ENCODE data around the gene CYP2R1. TPM values are rescaled to one million over a fixed set of nuclear protein-coding genes. Genes with fewer than 3 reads are reported as not detected.
A peak's percentile ranks its signal among the peaks of the same experiment; 100 is the strongest.

The CYP2R1 gene, protein sequence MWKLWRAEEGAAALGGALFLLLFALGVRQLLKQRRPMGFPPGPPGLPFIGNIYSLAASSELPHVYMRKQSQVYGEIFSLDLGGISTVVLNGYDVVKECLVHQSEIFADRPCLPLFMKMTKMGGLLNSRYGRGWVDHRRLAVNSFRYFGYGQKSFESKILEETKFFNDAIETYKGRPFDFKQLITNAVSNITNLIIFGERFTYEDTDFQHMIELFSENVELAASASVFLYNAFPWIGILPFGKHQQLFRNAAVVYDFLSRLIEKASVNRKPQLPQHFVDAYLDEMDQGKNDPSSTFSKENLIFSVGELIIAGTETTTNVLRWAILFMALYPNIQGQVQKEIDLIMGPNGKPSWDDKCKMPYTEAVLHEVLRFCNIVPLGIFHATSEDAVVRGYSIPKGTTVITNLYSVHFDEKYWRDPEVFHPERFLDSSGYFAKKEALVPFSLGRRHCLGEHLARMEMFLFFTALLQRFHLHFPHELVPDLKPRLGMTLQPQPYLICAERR
- 8.0 and 11.6 TPM in 2 replicates for total RNA-seq
- polyA plus RNA-seq: 5.8 and 6.5 TPM in 2 replicates
- polyA plus RNA-seq (2011; cell fraction: cytosol; rRNA removed): 6.0 and 7.6 TPM in 2 replicates
- 31.7 and 35.8 TPM in 2 replicates for polyA plus RNA-seq (2011; cell fraction: nucleus; rRNA removed)
- 15.8 and 16.3 TPM in 2 replicates for polyA plus RNA-seq (2012)
- 8.0 and 8.1 TPM in 2 replicates for polyA minus RNA-seq
- 1.8 TPM for polyA minus RNA-seq (2011; cell fraction: cytosol; rRNA and poly(A)+ RNA removed)
- 9.7 and 15.8 TPM in 2 replicates for polyA minus RNA-seq (2011; cell fraction: nucleus; rRNA and poly(A)+ RNA removed)
- percentile 60 among the genes with signal in this experiment for Bru-seq, nascent RNA
- percentile 49 among the genes with signal in this experiment for BruChase-seq, experiment 1, labeled RNA remaining after a 6-hour chase
- BruChase-seq, experiment 2, labeled RNA remaining after a 2-hour chase: percentile 74 among the genes with signal in this experiment
- long read RNA-seq, partial matches to known transcripts: 0 of 19 reads
- long read RNA-seq, other reads (novel, unspliced or antisense): 14 of 19 reads

- Histone ChIP-seq H3K9me3 (replicated peaks; ENCODE audit: control insufficient read depth, insufficient read depth, low read length) (no peaks in the 10 kb centered on the region), H3K79me2 (ENCODE audit: control insufficient read depth, insufficient read depth, low read length) (no peaks in the 10 kb centered on the region), H3K4me3 (replicated peaks in 1 of 3; ENCODE audit: insufficient read depth in 1 of 3, low read depth in 1 of 3, low read length in 3 of 3) (peak within 1 kb of the TSS; percentile 52 to 73 (median 60)), H3K27ac (ENCODE audit: insufficient read depth, low read depth, low read length) (peak within 1 kb of the TSS; percentile 54), H3K36me3 (ENCODE audit: control insufficient read depth in 2 of 2, extremely low read depth in 1 of 2, insufficient read depth in 2 of 2, low read length in 2 of 2) (no peaks in the 10 kb centered on the region), H3K27me3 (ENCODE audit: control insufficient read depth in 2 of 2, insufficient read depth in 2 of 2, low read length in 2 of 2) (no peaks in the 10 kb centered on the region), H3K4me2 (ENCODE audit: insufficient read depth, low read length) (peak within 1 kb of the TSS; percentile 86), H2AFZ (ENCODE audit: low read depth, low read length) (peak within 1 kb of the TSS; percentile 91), H4K20me1 (replicated peaks; ENCODE audit: control insufficient read depth, extremely low read depth, insufficient read depth, low read length) (no peaks in the 10 kb centered on the region), H3K9ac (replicated peaks; ENCODE audit: extremely low read depth, insufficient read depth, low read length) (peak within 1 kb of the TSS; percentile 61), H3K4me1 (ENCODE audit: control insufficient read depth, extremely low read depth, insufficient read depth, low read length) (peaks cover 9% of the 10 kb centered on the region), H3K9me1 (replicated peaks; ENCODE audit: control insufficient read depth, extremely low read depth, insufficient read depth, low read length) (no peaks in the 10 kb centered on the region)
- no TSS peak for BruUV-seq (replicated peaks)
- TF ChIP-seq CTCF (IDR thresholded peaks at IDR 0.05; ENCODE audit: extremely low read depth in 1 of 2, insufficient read depth in 1 of 2, low read depth in 1 of 2, low read length in 2 of 2): no peak
- TF ChIP-seq POLR2AphosphoS5 (IDR thresholded peaks at IDR 0.05; ENCODE audit: insufficient read depth, low read depth, low read length): no peak
- TF ChIP-seq, protein P1, sequence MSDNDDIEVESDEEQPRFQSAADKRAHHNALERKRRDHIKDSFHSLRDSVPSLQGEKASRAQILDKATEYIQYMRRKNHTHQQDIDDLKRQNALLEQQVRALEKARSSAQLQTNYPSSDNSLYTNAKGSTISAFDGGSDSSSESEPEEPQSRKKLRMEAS (IDR thresholded peaks at IDR 0.05; ENCODE audit: insufficient read depth, insufficient read length): no peak
- TF ChIP-seq EZH2 (IDR thresholded peaks at IDR 0.05; ENCODE audit: borderline replicate concordance, low read depth, low read length, severe bottlenecking): no peak
- TF ChIP-seq GATA2 (IDR thresholded peaks at IDR 0.05; ENCODE audit: insufficient read depth, insufficient read length, low read depth, low read length): no peak
- no peak for TF ChIP-seq POLR2A (IDR thresholded peaks at IDR 0.05; ENCODE audit: low read depth, low read length)
- no peak for TF ChIP-seq JUN (IDR thresholded peaks at IDR 0.05; ENCODE audit: borderline replicate concordance, insufficient read depth, insufficient read length, low read depth)
- no peak for TF ChIP-seq FOS (IDR thresholded peaks at IDR 0.05; ENCODE audit: borderline replicate concordance, insufficient read depth, low read length)
- no peak for TF ChIP-seq MYC (IDR thresholded peaks at IDR 0.05; ENCODE audit: low read depth, low read length)
- intact Hi-C loops (cut with micrococcal nuclease) (loop anchor here (5.0 kb wide), 2 partner anchors 250 to 315 kb away; partner anchors contain the start of gene PDE3B), dilution Hi-C loops (cut with MboI; ENCODE audit: extremely low pct_ligation_motif_present, low sequenced_read_pairs) (no loop called here)
- CTCF ChIA-PET: interaction anchor here (0.7 to 8.1 kb wide), 6 partner anchors 10 to 362 kb away, joined by 3 to 154 read pairs (median 4); no protein-coding TSS in a partner anchor
- POLR2A ChIA-PET: interaction anchor here (1.2 to 1.6 kb wide), 3 partner anchors 11 to 16 kb away, joined by 3 to 7 read pairs (median 7); no protein-coding TSS in a partner anchor
- DNase-seq (ENCODE audit: low read depth, low spot score) (peak; percentile 98), FAIRE-seq (peak; percentile 93)
Observed at GRCh38 chr11:14892036-14892556, at the start of gene CYP2R1. Gene CYP2R1, minus strand, starts transcription at chr11:14892231. Its CDS starts 26 bp downstream, at chr11:14892205.
